DOHH2 (cell line): ENCODE measurements around the gene HMCN2.

Source experiments
- H3F3A ChIP-seq: fragments of 200-600 bp; sonication (generic), shearing (Covaris generic); 2 replicates; pipeline ENCODE4 v1.6.0; 2016; ENCODE audit warnings: antibody characterized with exemption, mild to moderate bottlenecking; ENCODE audit not compliant: control insufficient read depth, insufficient read depth
- H3K27ac ChIP-seq: fragments of 200-600 bp; sonication (generic); 2 replicates; pipeline ENCODE4 v1.5.1; 2014; ENCODE audit warnings: low read depth, mild to moderate bottlenecking, low read length, moderate library complexity
- H3K27me3 ChIP-seq: fragments of 200-600 bp; sonication (generic); 2 replicates; pipeline ENCODE4 v1.6.1; 2014; ENCODE audit warnings: mild to moderate bottlenecking, low read length, mixed read lengths; ENCODE audit not compliant: control insufficient read depth
- H3K36me3 ChIP-seq: fragments of 200-600 bp; sonication (generic); 2 replicates; pipeline ENCODE4 v1.6.1; 2014; ENCODE audit warnings: mild to moderate bottlenecking, low read length, moderate library complexity, mixed read lengths; ENCODE audit not compliant: control insufficient read depth
- H3K4me1 ChIP-seq: fragments of 200-600 bp; sonication (generic); 2 replicates; pipeline ENCODE4 v1.6.1; 2014; ENCODE audit warnings: mild to moderate bottlenecking, low read length, mixed read lengths; ENCODE audit not compliant: control insufficient read depth
- H3K4me2 ChIP-seq: fragments of 200-600 bp; sonication (generic); 2 replicates; pipeline ENCODE4 v1.6.0; 2014; ENCODE audit warnings: mild to moderate bottlenecking, low read length, moderate library complexity
- H3K4me3 ChIP-seq: fragments of 200-600 bp; sonication (generic); 2 replicates; pipeline ENCODE4 v1.5.1; 2014; ENCODE audit warnings: mild to moderate bottlenecking, low read length, mixed read lengths
- H3K79me2 ChIP-seq: fragments of 200-600 bp; sonication (generic); 2 replicates; pipeline ENCODE4 v1.6.1; 2014; ENCODE audit warnings: mild to moderate bottlenecking, low read length, mixed read lengths; ENCODE audit not compliant: control insufficient read depth
- H3K9me2 ChIP-seq: fragments of 200-600 bp; sonication (generic); replicated peaks from 2 replicates; pipeline ENCODE4 v1.6.1; 2014; ENCODE audit warnings: mild to moderate bottlenecking, low read length, mixed read lengths; ENCODE audit not compliant: control insufficient read depth
- H3K9me3 ChIP-seq: fragments of 200-600 bp; sonication (generic); 2 replicates; pipeline ENCODE4 v1.6.1; 2014; ENCODE audit warnings: antibody characterized with exemption, low read length, mixed read lengths; ENCODE audit not compliant: control insufficient read depth, insufficient read depth
- H4K20me1 ChIP-seq: fragments of 200-600 bp; sonication (generic); 2 replicates; pipeline ENCODE4 v1.6.0; 2014; ENCODE audit warnings: low read depth, mild to moderate bottlenecking, antibody characterized with exemption, low read length, moderate library complexity; ENCODE audit not compliant: control insufficient read depth, insufficient read depth
- CTCF ChIP-seq: fragments of 200-600 bp; sonication (generic); IDR thresholded peaks from one replicate; pipeline ENCODE4 v1.5.1; 2014; ENCODE audit warnings: antibody characterized with exemption, mild to moderate bottlenecking, low read depth, low read length; ENCODE audit not compliant: poor library complexity, severe bottlenecking
- EZH2phosphoT487 ChIP-seq: fragments of 200-600 bp; sonication (generic); IDR thresholded peaks from 2 replicates; pipeline ENCODE4 v1.6.1; 2017; ENCODE audit warnings: borderline replicate concordance, mild to moderate bottlenecking, antibody characterized with exemption, low read length, moderate library complexity, mixed read lengths

HMCN2 gene

GRCh38 chr9:130473566-130473965 is 208.0 kb downstream of the HMCN2 start:
- Histone ChIP-seq H3F3A (no peaks in the 10 kb centered on the region), H3K4me2 (no peak overlapping the region), H3K36me3 (no peaks in the 10 kb centered on the region), H3K9me2 (no peaks in the 10 kb centered on the region), H4K20me1 (no peaks in the 10 kb centered on the region), H3K27me3 (peaks cover 24% of the 10 kb centered on the region), H3K4me1 (no peaks in the 10 kb centered on the region), H3K27ac (no peak overlapping the region), H3K4me3 (no peak overlapping the region), H3K79me2 (no peaks in the 10 kb centered on the region), H3K9me3 (no peaks in the 10 kb centered on the region)
- no peak for TF ChIP-seq CTCF
- no peak for TF ChIP-seq EZH2phosphoT487

- Histone ChIP-seq H3K4me2 (no peak overlapping the region), H3F3A (no peaks in the 10 kb centered on the region), H3K36me3 (no peaks in the 10 kb centered on the region), H4K20me1 (no peaks in the 10 kb centered on the region), H3K79me2 (no peaks in the 10 kb centered on the region), H3K4me1 (no peaks in the 10 kb centered on the region), H3K27ac (no peak overlapping the region), H3K27me3 (peaks cover 18% of the 10 kb centered on the region), H3K9me2 (no peaks in the 10 kb centered on the region), H3K4me3 (no peak overlapping the region), H3K9me3 (no peaks in the 10 kb centered on the region)
- TF ChIP-seq EZH2phosphoT487 = no peak
- no peak for TF ChIP-seq CTCF
Measured at GRCh38 chr9:130474106-130474505, 208.5 kb downstream of the HMCN2 start.

GRCh38 chr9:130476151-130476730 is 210.7 kb downstream of the HMCN2 start:
- no peak overlapping the region for H3K4me2 ChIP-seq
- no peaks in the 10 kb centered on the region for H3K9me2 ChIP-seq
- no peak overlapping the region for H3K27ac ChIP-seq
- H3K4me3 ChIP-seq = no peak overlapping the region
- H3F3A ChIP-seq = no peaks in the 10 kb centered on the region
- H4K20me1 ChIP-seq = no peaks in the 10 kb centered on the region
- H3K27me3 ChIP-seq = peaks cover 12% of the 10 kb centered on the region
- H3K36me3 ChIP-seq = no peaks in the 10 kb centered on the region
- no peaks in the 10 kb centered on the region for H3K4me1 ChIP-seq
- no peaks in the 10 kb centered on the region for H3K9me3 ChIP-seq
- TF ChIP-seq CTCF (no peak), EZH2phosphoT487 (no peak)
- no peaks in the 10 kb centered on the region for H3K79me2 ChIP-seq

DNA sequence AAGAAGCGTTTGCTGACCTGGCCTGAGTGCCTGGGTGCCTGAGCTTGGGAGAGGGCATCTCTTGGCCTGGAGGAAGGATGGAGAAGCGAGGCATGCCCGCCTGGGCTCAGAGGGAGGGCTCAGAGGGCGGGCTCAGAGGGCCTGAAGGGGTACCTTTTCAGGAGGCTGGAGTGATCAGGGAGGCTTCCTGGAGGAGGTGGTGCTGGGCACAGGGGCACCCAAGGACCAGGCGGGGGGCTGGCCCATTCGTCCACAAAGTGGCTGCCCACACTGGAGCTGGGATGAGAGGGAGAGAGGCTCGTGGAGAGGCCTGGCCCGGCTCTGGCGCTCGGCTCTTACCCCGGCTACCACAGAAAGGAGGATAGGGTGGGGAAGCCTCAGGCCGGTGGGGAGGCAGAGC is 212.0 kb downstream of the HMCN2 start:
- Histone ChIP-seq H3F3A (no peaks in the 10 kb centered on the region), H3K4me1 (no peaks in the 10 kb centered on the region), H3K36me3 (no peaks in the 10 kb centered on the region), H3K27ac (no peak overlapping the region), H3K79me2 (no peaks in the 10 kb centered on the region), H3K4me3 (no peak overlapping the region), H3K27me3 (peaks cover 12% of the 10 kb centered on the region), H3K4me2 (no peak overlapping the region), H3K9me3 (no peaks in the 10 kb centered on the region), H3K9me2 (no peaks in the 10 kb centered on the region), H4K20me1 (no peaks in the 10 kb centered on the region)
- TF ChIP-seq CTCF (no peak), EZH2phosphoT487 (no peak)
